ENCODE measurements around the gene NAA60.
"Not testable (repeated sequence)": the region's sequence is repeated elsewhere in the genome, so short reads cannot be mapped to it uniquely, and the experiment has no call there.

The NAA60 gene

GRCh38 chr16:3482659-3483241 lies 39.3 kb downstream of the NAA60 start:
- no peak for DNase-seq (ENCODE audit: low read depth in 2 of 2)

- DNase-seq (ENCODE audit: low read depth in 2 of 2): no peak
These were observed 41.0 kb downstream of the NAA60 start for GRCh38 chr16:3484318-3485096.

GRCh38 chr16:3485097-3485745 lies 41.7 kb downstream of the NAA60 start:
- no peak for DNase-seq (ENCODE audit: low read depth in 2 of 2)

- no peak for DNase-seq (ENCODE audit: low read depth in 2 of 2)
These were observed 42.5 kb downstream of the NAA60 start for GRCh38 chr16:3485821-3486505.

GRCh38 chr16:3486506-3487215 lies 43.2 kb downstream of the NAA60 start:
- no peak for DNase-seq (ENCODE audit: low read depth in 2 of 2)

GRCh38 chr16:3487521-3488410 lies 44.3 kb downstream of the NAA60 start:
- DNase-seq (ENCODE audit: low read depth in 2 of 2): no peak

GRCh38 chr16:3488801-3489200 lies 45.3 kb downstream of the NAA60 start:
- no peak for DNase-seq (ENCODE audit: low read depth in 2 of 2)

- no peak for DNase-seq (ENCODE audit: low read depth in 2 of 2)
These were observed 47.6 kb downstream of the NAA60 start for GRCh38 chr16:3490911-3491629.

GRCh38 chr16:3492356-3492755 lies 48.9 kb downstream of the NAA60 start:
- DNase-seq (ENCODE audit: low read depth in 2 of 2): no peak

- DNase-seq (ENCODE audit: low read depth in 2 of 2): no peak
These were observed 51.0 kb downstream of the NAA60 start for GRCh38 chr16:3494386-3494973.

- no peak for DNase-seq (ENCODE audit: low read depth in 2 of 2)
These were observed 51.7 kb downstream of the NAA60 start, which contains the start of gene C16orf90 for GRCh38 chr16:3495176-3495575. TSS of gene C16orf90 (minus strand) at chr16:3495489. CDS start at chr16:3495421, 68 bp downstream.

GRCh38 chr16:3496386-3496785 lies 52.9 kb downstream of the NAA60 start:
- DNase-seq (ENCODE audit: low read depth in 2 of 2): no peak

GRCh38 chr16:3497771-3498170 lies 54.3 kb downstream of the NAA60 start:
- no peak for DNase-seq (ENCODE audit: low read depth in 2 of 2)

- DNase-seq (ENCODE audit: low read depth in 2 of 2): no peak
These were observed 55.5 kb downstream of the NAA60 start for GRCh38 chr16:3498988-3499387.

GRCh38 chr16:3501412-3501761 lies 57.9 kb downstream of the NAA60 start:
- not testable (repeated sequence) for DNase-seq (ENCODE audit: low read depth in 2 of 2)

GRCh38 chr16:3501783-3502400 lies 58.4 kb downstream of the NAA60 start:
- no peak for DNase-seq (ENCODE audit: low read depth in 2 of 2)

- DNase-seq (ENCODE audit: low read depth in 2 of 2): peak; percentile 17 to 34
These were observed 60.0 kb downstream of the NAA60 start for GRCh38 chr16:3503523-3503922.

GRCh38 chr16:3508736-3509135 lies 65.3 kb downstream of the NAA60 start:
- DNase-seq (ENCODE audit: low read depth in 2 of 2): no peak

GRCh38 chr16:3509470-3509928 lies 66.0 kb downstream of the NAA60 start:
- no peak for DNase-seq (ENCODE audit: low read depth in 2 of 2)
